H1 (cell line): ENCODE results near the gene VASN. TPM values are rescaled to one million over a fixed set of nuclear protein-coding genes. Genes with fewer than 3 reads are reported as not detected.

Source experiments
- CTCF ChIA-PET: fragments of 300-600 bp; sonication (Branson Sonifier 250); formaldehyde crosslinking; loops from one replicate; lab custom pipeline; 2021; ENCODE audit not compliant: partially characterized antibody; lab: Charles Lee
- POLR2A ChIA-PET: fragments of 300-600 bp; sonication (Branson Sonifier 250); formaldehyde crosslinking; loops from one replicate; lab custom pipeline; 2021; ENCODE audit warnings: inconsistent platforms; ENCODE audit not compliant: partially characterized antibody; lab: Charles Lee
- DNase-seq, 2 experiments: peaks; one replicate each; pipeline versions ENCODE4 v3.0.0 to v3.0.0-alpha.2; 2010 to 2022; ENCODE audit warnings: low spot score in 2 of 2, low read depth in 1 of 2, mixed read lengths in 1 of 2
- FAIRE-seq: peaks from 2 replicates; lab custom pipeline; 2011; peaks lifted over from hg19 to GRCh38; lab: Jason Lieb, UNC
- H2AFZ ChIP-seq: 2 replicates; pipeline ENCODE4 v1.8.1; 2012; ENCODE audit warnings: low read length, inconsistent platforms
- H2AK5ac ChIP-seq: 2 replicates; pipeline ENCODE4 v1.6.1; 2013; ENCODE audit warnings: low read depth, low read length
- H2BK120ac ChIP-seq: replicated peaks from 2 replicates; pipeline ENCODE3; 2013; ENCODE audit warnings: low read depth, low read length, inconsistent platforms
- H2BK12ac ChIP-seq: 2 replicates; pipeline ENCODE4 v1.6.1; 2013; ENCODE audit warnings: low read depth, low read length
- H2BK15ac ChIP-seq: 2 replicates; pipeline ENCODE4 v1.6.1; 2013; ENCODE audit warnings: low read length
- H2BK20ac ChIP-seq: 2 replicates; pipeline ENCODE4 v1.6.1; 2013; ENCODE audit warnings: low read length
- H2BK5ac ChIP-seq: 2 replicates; pipeline ENCODE4 v1.6.1; 2013; ENCODE audit warnings: low read depth, low read length
- H3K14ac ChIP-seq: 2 replicates; pipeline ENCODE4 v1.6.1; 2013; ENCODE audit warnings: inconsistent platforms; ENCODE audit not compliant: insufficient read length
- H3K18ac ChIP-seq: 2 replicates; pipeline ENCODE4 v1.6.1; 2013; ENCODE audit warnings: low read length; ENCODE audit errors: extremely low read depth
- H3K23ac ChIP-seq: 2 replicates; pipeline ENCODE4 v1.6.1; 2013; ENCODE audit warnings: inconsistent platforms; ENCODE audit not compliant: insufficient read length
- H3K23me2 ChIP-seq: 2 replicates; pipeline ENCODE4 v1.6.1; 2013; ENCODE audit warnings: low read depth, low read length
- H3K27ac ChIP-seq: 2 replicates; pipeline ENCODE4 v1.6.1; 2011; ENCODE audit warnings: low read depth, low read length, inconsistent platforms
- H3K27me3 ChIP-seq, 4 experiments: replicated peaks in 1 of 4; 1 replicate in 1 of 4; 2 replicates in 3 of 4; pipeline versions ENCODE4 v1.6.1 to v1.8.1; 2011 to 2013; ENCODE audit warnings: low read length in 3 of 4, mild to moderate bottlenecking in 3 of 4, inconsistent platforms in 2 of 4, mixed read lengths in 2 of 4, moderate library complexity in 1 of 4; ENCODE audit not compliant: control insufficient read depth in 3 of 4, insufficient read depth in 3 of 4; ENCODE audit errors: extremely low read depth in 1 of 4
- H3K36me3 ChIP-seq, 4 experiments: 2 replicates each; pipeline versions ENCODE4 v1.6.1 to v1.8.1; 2011 to 2013; ENCODE audit warnings: mild to moderate bottlenecking in 4 of 4, low read length in 3 of 4, moderate library complexity in 2 of 4, control low read depth in 1 of 4, inconsistent platforms in 1 of 4; ENCODE audit not compliant: insufficient read depth in 4 of 4, control insufficient read depth in 2 of 4
- H3K4ac ChIP-seq: replicated peaks from 2 replicates; pipeline ENCODE3; 2013; ENCODE audit warnings: low read length, low read depth, mixed read lengths, inconsistent platforms; ENCODE audit not compliant: insufficient read length
- H3K4me1 ChIP-seq, 4 experiments: replicated peaks in 1 of 4; 1 replicate in 1 of 4; 2 replicates in 3 of 4; pipeline versions ENCODE4 v1.6.1 to v1.8.1; 2011 to 2013; ENCODE audit warnings: low read length in 3 of 4, inconsistent platforms in 2 of 4, mixed read lengths in 1 of 4; ENCODE audit not compliant: insufficient read depth in 4 of 4, control insufficient read depth in 3 of 4
- H3K4me2 ChIP-seq, 2 experiments: 2 replicates each; pipeline versions ENCODE4 v1.6.1 to v1.8.1; 2011 to 2013; ENCODE audit warnings: low read depth in 2 of 2, low read length in 2 of 2, control low read depth in 1 of 2, inconsistent platforms in 1 of 2, mild to moderate bottlenecking in 1 of 2; ENCODE audit not compliant: insufficient read depth in 1 of 2
- H3K4me3 ChIP-seq, 4 experiments: fragments of 200-600, 300-600 bp in 1 of 4; sonication (generic), shearing (Covaris generic), sonication (Bioruptor Twin) in 1 of 4; 2 replicates each; pipeline versions ENCODE4 v1.5.1 to v1.8.1; 2011 to 2016; ENCODE audit warnings: low read length in 4 of 4, low read depth in 3 of 4, control low read depth in 2 of 4, inconsistent platforms in 2 of 4, mild to moderate bottlenecking in 2 of 4, mixed read lengths in 1 of 4, moderate library complexity in 1 of 4; ENCODE audit not compliant: insufficient read depth in 2 of 4; ENCODE audit errors: extremely low read depth in 1 of 4
- H3K56ac ChIP-seq: replicated peaks from 2 replicates; pipeline ENCODE3; 2013; ENCODE audit warnings: low read depth, mild to moderate bottlenecking, mixed read lengths, low read length, inconsistent platforms; ENCODE audit not compliant: insufficient read length
- H3K79me1 ChIP-seq: 2 replicates; pipeline ENCODE4 v1.6.1; 2013; ENCODE audit warnings: low read depth, low read length, control low read depth
- H3K79me2 ChIP-seq, 2 experiments: 2 replicates each; pipeline versions ENCODE4 v1.6.1 to v1.8.1; 2012 to 2013; ENCODE audit warnings: low read length in 2 of 2, mild to moderate bottlenecking in 2 of 2, inconsistent platforms in 1 of 2; ENCODE audit not compliant: insufficient read depth in 2 of 2, control insufficient read depth in 1 of 2
- H3K9ac ChIP-seq, 4 experiments: replicated peaks in 1 of 4; 1 replicate in 1 of 4; 2 replicates in 3 of 4; pipeline versions ENCODE4 v1.6.1 to v1.8.1; 2011 to 2013; ENCODE audit warnings: low read depth in 3 of 4, low read length in 3 of 4, control low read depth in 2 of 4, mild to moderate bottlenecking in 2 of 4, moderate library complexity in 2 of 4, inconsistent platforms in 1 of 4; ENCODE audit errors: extremely low read depth in 1 of 4
- H3K9me3 ChIP-seq, 2 experiments: 2 replicates each; pipeline versions ENCODE4 v1.6.1 to v1.8.1; 2012 to 2013; ENCODE audit warnings: mild to moderate bottlenecking in 2 of 2, moderate library complexity in 2 of 2, control low read depth in 1 of 2, inconsistent platforms in 1 of 2, low read depth in 1 of 2, low read length in 1 of 2, mixed read lengths in 1 of 2; ENCODE audit not compliant: insufficient read depth in 2 of 2
- H4K20me1 ChIP-seq, 2 experiments: replicated peaks in 1 of 2; 2 replicates each; pipeline versions ENCODE3 to v1.8.1; 2011 to 2013; ENCODE audit warnings: inconsistent platforms in 2 of 2, low read length in 2 of 2, mild to moderate bottlenecking in 1 of 2; ENCODE audit not compliant: insufficient read depth in 2 of 2, control insufficient read depth in 1 of 2
- H4K5ac ChIP-seq: 2 replicates; pipeline ENCODE4 v1.6.1; 2013; ENCODE audit warnings: low read length, low read depth, mixed read lengths, inconsistent platforms; ENCODE audit not compliant: insufficient read length
- H4K8ac ChIP-seq: 2 replicates; pipeline ENCODE4 v1.8.0; 2013; ENCODE audit warnings: mild to moderate bottlenecking, moderate library complexity, low read length, inconsistent platforms; ENCODE audit not compliant: insufficient read depth; ENCODE audit errors: extremely low read depth
- H4K91ac ChIP-seq: replicated peaks from 2 replicates; pipeline ENCODE3; 2013; ENCODE audit warnings: low read length, mixed read lengths, inconsistent platforms; ENCODE audit not compliant: insufficient read length
- ASH2L ChIP-seq: fragments of 200-600, 300-600 bp; sonication (generic); IDR thresholded peaks from one replicate; pipeline ENCODE4 v1.7.1; 2017; ENCODE audit warnings: low read length
- CBX5 ChIP-seq: fragments of 300-800, 300-1000 bp; sonication (generic); IDR thresholded peaks from 2 replicates; pipeline ENCODE4 v1.7.1; 2016; ENCODE audit warnings: antibody characterized with exemption, low read length, low read depth
- HDAC2 ChIP-seq, 2 experiments: fragments of 300-600 bp in 1 of 2; sonication (generic) in 1 of 2; IDR thresholded peaks; 2 replicates each; pipeline ENCODE4 v1.6.1; 2011 to 2012; ENCODE audit warnings: low read depth in 2 of 2, low read length in 2 of 2, mild to moderate bottlenecking in 2 of 2, moderate library complexity in 2 of 2, borderline replicate concordance in 1 of 2, inconsistent platforms in 1 of 2
- SAP30 ChIP-seq: fragments of 300-600 bp; sonication (generic); IDR thresholded peaks from 2 replicates; pipeline ENCODE4 v1.7.1; 2012; ENCODE audit warnings: low read length, moderate library complexity, mild to moderate bottlenecking, inconsistent platforms; ENCODE audit not compliant: insufficient read depth, insufficient replicate concordance
- SUZ12 ChIP-seq: fragments of 200-600 bp; sonication (generic); IDR thresholded peaks from 2 replicates; pipeline ENCODE4 v1.6.1; 2012; ENCODE audit warnings: mild to moderate bottlenecking, inconsistent platforms, low read length, moderate library complexity, mixed read lengths
- WGBS, 2 experiments: shearing (Covaris generic) in 1 of 2; methylation state at CpG; one replicate each; pipeline versions ENCODE4 v1.1.6 to v1.1.7; 2013 to 2015; ENCODE audit warnings: low lambda C conversion rate in 2 of 2, mixed read lengths in 2 of 2, inconsistent platforms in 1 of 2, low coverage in 1 of 2, missing lambda C conversion rate in 1 of 2; ENCODE audit not compliant: insufficient replicate concordance in 2 of 2, insufficient coverage in 1 of 2, insufficient read length in 1 of 2; ENCODE audit errors: extremely low coverage in 1 of 2, missing lambda C conversion rate in 1 of 2; 5-methylcytosine and 5-hydroxymethylcytosine counted together
- polyA plus RNA-seq, 7 experiments: library from polyadenylated mRNA; depleted of rRNA in 3 of 7; stranded (reverse) in 5 of 7; unstranded in 2 of 7; fragments of >200 nt in 5 of 7; fragments of 200-250 nt in 2 of 7; gene quantifications; 1 replicate in 5 of 7; 2 replicates in 1 of 7; 4 replicates in 1 of 7; pipeline versions ENCODE4 v1.2.1 to v1.2.3, GENCODE V29; 2011 to 2013; ENCODE audit warnings: missing spikeins in 2 of 7, mixed read lengths in 2 of 7
- total RNA-seq: library from RNA; stranded (reverse); fragmentation: NEBNext Ultra II Directional; extraction: Animal tissue kit (Norgen Biotek cat#: 25700); gene quantifications from 2 replicates; pipeline ENCODE4 v1.2.1, GENCODE V29; 2021

VASN gene
- total and polyA plus RNA-seq, 2 of the 8 experiments (the other 6 are each of a cell fraction or from before 2014, with no cell fraction given), result 9.6 to 11.3 TPM

DNA sequence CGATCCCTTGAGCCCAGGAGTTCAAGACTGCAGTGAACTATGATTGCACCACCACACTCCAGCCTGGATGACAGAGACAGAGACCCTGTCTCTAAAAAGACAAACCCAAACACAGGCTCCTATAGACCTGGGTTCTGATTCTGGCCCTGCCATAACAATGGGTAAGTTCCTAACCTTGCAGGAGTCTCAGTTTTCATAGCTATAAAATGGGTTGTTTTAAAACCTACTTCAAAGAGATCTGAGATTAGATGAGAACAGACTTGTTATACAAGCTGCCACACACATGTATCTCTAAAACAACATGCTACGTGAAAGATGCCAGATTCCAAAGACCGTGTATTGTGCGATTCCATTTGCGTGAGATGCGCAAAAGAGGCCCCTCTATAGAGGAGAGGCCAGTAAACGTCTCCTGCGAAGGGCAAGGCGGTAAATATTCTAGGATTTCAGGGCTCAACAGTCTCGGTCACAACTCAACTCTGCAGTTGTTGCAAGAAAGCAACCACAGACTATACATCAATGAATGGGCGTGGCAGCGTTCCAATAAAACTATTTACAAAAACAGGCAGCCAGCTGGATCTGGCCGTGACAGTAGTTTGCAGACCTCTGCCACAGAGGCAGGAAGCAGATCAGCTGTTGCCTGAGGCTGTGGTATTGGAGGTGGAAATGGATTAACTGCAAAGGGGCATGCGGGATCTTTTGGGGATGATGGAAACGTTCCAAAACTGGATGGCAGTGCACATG lies 38.9 kb downstream of the VASN start:
- Histone ChIP-seq H3K56ac (no peak overlapping the region), H3K23me2 (peaks cover under 1% of the 10 kb centered on the region; the same call in 1 of the 2 replicates), H2AK5ac (no peak overlapping the region), H2BK12ac (no peak overlapping the region), H3K9ac (no peak overlapping the region), H4K20me1 (peaks cover 0 to 12% of the 10 kb centered on the region in 2 experiments), H2BK15ac (no peak overlapping the region), H4K91ac (no peak overlapping the region), H2AFZ (no peak overlapping the region), H3K14ac (no peak overlapping the region), H2BK120ac (no peak overlapping the region), H2BK20ac (no peak overlapping the region), H3K27ac (no peak overlapping the region), H3K4ac (no peak overlapping the region), H3K36me3 (no peaks in the 10 kb centered on the region; a peak in 1 of 8 replicates), H2BK5ac (no peak overlapping the region), H3K4me3 (no peak overlapping the region), H3K27me3 (no peaks in the 10 kb centered on the region), H4K8ac (no peak overlapping the region), H4K5ac (no peak overlapping the region), H3K79me1 (0 out of 2 replicates have a peak, but pooled peaks cover 3% of the 10 kb centered on the region), H3K9me3 (no peaks in the 10 kb centered on the region), H3K79me2 (no peaks in the 10 kb centered on the region), H3K4me1 (peaks cover under 1 to 5% (median 3%) of the 10 kb centered on the region in 4 experiments; a peak in 5 of 7 replicates), H3K18ac (no peak overlapping the region), H3K23ac (no peak overlapping the region), H3K4me2 (no peak overlapping the region)
- DNase-seq (no peak), FAIRE-seq (no peak)
- CTCF ChIA-PET, result interaction anchor here (1.0 to 17.2 kb wide), 11 partner anchors 7 to 157 kb away, joined by 3 to 659 read pairs (median 4); no protein-coding TSS in a partner anchor
- TF ChIP-seq SUZ12, result no peak
- TF ChIP-seq CBX5, result no peak
- TF ChIP-seq HDAC2 (IDR thresholded peaks at IDR 0.05; ENCODE audit: borderline replicate concordance in 1 of 2, low read depth in 2 of 2, low read length in 2 of 2), result no peak
- no peak for TF ChIP-seq SAP30
- no peak for TF ChIP-seq ASH2L
- 92% methylated on average over 15 of the region's 15 CpGs; no CpG with 5 or more reads in 1 of the 2 experiments for WGBS, 2 experiments
- POLR2A ChIA-PET, result interaction anchor here (0.9 to 1.7 kb wide), 4 partner anchors 17 to 139 kb away, joined by 3 to 6 read pairs (median 4); no protein-coding TSS in a partner anchor
